NCI-H2196 (cell line): ENCODE measurements around the gene PPM1M.
"Not testable (repeated sequence)": the region's sequence is repeated elsewhere in the genome, so short reads cannot be mapped to it uniquely, and the experiment has no call there.

Experiments
- DNase-seq: peaks from one replicate; lab custom pipeline; 2025; ENCODE audit not compliant: unreplicated experiment; lab: John Stamatoyannopoulos, UW

Gene PPM1M

DNA sequence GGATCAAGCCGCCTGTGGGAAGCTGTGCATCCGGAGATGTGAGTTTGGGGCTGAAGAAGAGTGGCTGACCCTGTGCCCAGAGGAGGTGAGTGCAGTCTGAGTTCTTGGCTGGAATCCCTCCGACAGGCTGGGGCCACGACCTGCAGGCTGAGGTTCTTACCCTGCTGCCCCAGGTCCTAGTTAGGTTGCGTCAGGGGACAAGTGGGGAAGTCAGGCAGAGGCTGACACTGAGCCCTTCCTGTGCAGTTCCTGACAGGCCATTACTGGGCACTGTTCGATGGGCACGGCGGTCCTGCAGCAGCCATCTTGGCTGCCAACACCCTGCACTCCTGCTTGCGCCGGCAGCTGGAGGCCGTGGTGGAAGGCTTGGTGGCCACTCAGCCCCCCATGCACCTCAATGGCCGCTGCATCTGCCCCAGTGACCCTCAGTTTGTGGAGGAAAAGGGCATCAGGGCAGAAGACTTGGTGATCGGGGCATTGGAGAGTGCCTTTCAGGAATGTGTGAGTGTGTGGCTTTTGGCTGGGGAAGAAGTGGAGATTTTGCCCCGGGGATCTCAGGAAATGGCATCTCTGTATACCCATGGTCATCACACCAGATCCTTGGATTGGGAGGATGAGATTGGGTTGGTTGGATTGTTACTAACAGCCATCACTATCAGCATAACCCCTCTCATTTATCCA, 1.3 kb downstream of the PPM1M start:
- no peak for DNase-seq

DNA sequence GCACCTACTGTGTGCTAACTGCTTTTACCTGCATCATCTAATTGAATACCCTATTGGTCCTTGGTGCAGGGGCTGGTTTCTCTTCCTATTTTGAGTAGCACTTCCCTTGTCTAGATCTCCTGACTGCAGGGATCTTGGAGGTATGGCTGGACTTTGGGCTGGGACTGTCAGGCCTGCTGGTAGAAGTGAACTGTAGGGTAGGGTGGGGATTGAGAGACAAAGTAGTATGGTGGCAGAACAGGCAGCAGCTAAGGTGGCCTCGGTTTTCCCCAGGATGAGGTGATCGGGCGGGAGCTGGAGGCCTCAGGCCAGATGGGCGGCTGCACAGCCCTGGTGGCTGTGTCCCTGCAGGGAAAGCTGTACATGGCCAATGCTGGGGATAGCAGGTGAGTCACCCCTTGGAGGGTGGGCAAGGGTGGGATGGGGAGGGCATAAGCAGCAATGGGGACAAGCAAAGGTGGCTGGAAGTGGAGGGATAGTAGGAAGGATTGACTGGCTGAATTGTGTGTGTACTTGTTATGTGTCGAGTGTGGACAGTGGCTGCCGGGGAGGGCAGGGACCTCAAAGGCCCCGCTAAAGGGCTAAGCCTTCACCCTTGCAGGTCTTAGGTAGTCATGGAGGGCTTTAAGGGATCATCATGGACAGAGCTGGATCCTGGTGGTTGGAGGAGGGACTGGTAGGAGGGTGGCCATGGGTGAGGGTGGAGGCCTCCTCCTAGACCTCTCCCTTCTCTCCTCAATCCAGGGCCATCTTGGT, 2.0 kb downstream of the PPM1M start:
- DNase-seq = no peak

DNA sequence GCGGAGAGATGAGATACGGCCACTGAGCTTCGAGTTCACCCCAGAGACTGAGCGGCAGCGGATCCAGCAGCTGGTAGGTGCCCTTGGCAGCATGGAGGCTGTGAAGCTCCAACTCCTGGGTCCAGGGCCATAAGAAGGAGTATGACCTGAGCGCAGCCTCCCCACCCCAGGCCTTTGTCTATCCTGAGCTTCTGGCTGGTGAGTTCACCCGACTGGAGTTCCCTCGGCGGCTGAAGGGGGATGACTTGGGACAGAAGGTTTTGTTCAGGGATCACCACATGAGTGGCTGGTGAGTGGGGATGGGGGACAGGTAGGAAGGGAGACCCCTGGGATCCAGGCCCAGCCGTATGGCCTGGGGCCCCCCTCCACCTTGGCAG, 2.6 kb downstream of the PPM1M start:
- no peak for DNase-seq

DNA sequence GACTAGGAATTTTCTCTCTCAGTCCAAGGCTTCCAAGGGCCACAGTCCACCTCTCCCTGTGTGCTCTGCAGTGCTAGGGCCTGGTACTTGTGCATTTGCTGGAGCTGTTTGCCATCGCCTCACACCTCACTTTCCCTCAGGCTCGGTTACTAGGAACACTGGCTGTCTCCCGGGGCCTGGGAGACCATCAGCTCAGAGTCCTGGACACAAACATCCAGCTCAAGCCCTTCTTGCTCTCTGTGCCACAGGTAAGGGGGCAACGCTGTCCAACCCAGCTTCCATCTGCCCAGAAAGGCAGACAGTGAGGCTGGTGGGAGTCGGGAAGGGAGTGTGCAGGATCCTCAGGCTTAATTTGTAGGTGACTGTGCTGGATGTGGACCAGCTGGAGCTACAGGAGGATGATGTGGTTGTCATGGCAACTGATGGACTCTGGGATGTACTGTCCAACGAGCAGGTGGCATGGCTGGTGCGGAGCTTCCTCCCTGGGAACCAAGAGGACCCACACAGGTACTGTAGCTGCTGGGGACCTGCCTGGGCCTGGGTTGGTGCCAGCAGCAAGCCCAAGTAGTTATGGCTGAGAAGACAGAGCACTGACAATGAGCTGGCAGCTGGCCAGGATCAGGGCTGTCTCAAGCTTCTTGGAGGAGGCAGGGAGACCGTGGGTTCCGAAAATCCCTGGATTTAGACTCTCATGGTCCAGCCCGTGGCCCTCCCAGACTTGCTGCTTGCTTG, 3.4 kb downstream of the PPM1M start:
- DNase-seq = no peak

DNA sequence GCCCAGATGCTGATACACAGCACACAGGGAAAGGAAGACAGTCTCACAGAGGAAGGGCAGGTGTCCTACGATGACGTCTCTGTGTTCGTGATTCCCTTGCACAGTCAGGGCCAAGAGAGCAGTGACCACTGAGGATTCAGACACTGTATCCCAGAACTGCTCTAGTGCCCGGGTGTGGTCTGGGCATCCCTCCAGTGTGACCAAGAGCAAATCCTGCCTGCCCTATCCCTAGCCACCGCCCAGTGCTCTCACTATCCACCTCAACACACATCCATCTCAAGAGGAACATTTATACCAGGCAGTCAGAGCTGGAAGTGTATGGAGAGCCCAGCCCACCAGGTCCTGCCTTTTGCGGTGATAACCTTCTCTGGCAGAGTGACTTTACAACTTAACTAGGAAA, 4.1 kb downstream of the PPM1M start:
- no peak for DNase-seq

DNA sequence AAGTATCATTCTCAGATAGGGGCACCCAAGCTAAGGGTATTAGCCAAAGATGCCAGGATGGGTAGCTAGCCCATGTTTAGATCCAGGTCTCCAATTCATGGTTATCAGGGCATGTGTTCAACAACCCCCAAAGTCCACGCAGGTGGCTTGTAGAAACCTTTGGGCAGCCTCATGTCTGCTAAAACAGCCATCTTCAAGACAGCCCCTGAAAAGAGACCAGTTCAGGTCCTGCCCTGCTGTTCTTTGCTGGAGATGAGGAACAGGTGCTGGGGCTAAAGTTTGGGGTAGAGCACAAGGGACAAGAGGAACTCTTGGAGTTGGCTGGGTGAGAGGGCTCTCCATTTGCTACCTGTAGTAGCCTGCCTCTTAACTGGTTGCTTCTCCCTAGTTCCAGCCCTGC, 4.6 kb downstream of the PPM1M start:
- no peak for DNase-seq

DNA sequence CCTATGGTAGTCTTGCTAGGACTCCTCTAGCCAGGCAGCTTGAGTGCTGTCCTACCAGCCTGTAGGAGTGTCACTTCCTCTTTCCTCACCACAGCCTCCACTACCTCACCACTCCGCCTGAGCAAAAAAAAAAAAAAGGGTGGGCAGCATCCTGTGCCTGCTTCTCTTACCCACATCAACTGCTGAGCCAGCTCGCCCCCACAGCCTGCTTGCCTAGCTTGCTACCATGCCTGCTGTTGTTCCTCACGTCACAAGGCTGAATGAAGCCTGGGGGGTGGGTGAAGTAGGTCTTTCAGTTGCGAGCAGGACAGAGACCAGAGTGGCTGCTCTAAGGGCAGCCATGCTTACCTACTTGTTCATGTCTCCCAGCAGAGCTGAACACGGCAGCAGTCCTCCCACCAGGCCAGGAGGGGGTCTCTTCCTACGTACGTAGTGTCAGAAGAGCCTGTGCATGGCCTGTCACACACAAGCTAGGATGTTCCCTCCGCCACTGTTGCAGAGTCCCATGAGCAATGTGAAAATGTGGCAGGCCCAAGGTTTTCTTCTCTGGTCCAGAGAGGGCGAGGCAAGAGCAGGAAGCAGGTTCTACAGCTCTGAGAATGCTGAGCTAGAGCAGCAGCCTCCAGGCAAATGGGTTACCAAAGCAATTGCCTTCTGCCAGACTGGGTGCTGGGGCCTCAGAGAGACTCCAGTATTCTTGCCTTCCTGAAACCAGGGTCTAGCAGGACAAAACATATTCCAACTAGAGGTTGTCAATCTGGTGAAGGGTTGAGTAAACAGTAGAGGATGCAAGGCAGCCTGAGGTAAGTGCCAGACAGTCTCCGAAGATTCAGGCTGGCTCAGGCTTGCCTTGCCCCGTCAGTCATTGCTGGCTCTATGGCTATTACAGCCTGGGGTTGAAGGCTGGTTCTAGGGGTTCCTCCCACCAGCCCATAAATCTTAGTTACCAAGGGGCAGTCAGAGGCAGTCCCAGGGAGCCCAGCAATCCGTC, 8.1 kb downstream of the PPM1M start:
- DNase-seq = no peak

DNA sequence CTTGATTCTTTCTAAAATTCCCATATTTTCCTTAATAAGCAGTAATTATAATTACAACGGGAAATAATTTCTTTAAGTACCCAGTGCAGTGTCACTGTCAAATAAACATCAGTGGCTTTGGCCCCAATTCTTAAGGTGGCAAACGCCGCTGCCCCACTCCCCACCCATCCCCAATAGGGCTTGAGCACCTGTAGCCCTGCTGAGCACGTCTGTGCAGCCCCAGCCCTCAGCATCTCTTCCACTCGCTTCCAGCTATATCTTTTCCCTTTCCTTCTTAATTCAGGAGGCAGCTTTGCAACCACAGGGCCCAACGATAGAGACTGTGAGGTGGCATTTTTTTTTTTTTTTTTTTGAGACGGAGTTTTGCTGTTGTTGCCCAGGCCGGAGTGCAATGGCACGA, 9.0 kb downstream of the PPM1M start:
- no peak for DNase-seq

DNA sequence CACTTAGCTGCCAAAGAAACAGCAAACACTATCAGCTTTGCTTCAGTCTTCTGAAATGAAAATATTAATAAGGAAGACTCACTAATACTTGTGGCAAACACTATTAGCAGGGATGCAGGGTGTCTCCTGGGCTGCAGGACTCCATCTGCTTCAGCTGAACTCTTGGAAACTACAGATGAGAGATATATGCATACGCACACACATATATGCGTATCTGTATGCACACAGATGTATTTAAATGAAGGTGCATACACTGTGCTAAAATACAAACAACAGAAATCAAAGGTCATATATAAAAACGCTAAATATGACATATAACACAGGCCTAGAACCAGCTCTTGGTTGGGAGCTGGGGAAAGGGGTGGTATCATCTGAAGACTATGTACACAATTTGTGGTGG, 10.6 kb downstream of the PPM1M start:
- DNase-seq = no peak

DNA sequence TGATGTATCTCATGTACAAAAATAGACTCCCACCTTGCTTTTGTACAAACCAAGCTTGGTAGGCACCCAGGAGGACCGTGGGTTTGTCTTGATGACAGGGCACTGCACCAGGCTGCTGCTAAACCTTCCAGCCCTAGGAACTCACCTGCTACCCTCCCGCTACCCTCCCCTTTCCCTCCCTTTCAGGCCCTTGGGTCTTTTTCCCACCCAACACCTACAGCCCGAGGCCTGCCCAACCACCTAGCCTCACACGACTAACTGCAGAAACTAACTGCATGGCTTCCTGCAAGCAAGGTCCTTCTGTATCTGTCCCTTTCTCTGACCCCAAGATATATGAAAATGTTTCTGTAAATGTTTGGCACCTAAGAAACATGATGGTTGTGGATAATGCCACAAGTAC, 11.1 kb downstream of the PPM1M start:
- no peak for DNase-seq

DNA sequence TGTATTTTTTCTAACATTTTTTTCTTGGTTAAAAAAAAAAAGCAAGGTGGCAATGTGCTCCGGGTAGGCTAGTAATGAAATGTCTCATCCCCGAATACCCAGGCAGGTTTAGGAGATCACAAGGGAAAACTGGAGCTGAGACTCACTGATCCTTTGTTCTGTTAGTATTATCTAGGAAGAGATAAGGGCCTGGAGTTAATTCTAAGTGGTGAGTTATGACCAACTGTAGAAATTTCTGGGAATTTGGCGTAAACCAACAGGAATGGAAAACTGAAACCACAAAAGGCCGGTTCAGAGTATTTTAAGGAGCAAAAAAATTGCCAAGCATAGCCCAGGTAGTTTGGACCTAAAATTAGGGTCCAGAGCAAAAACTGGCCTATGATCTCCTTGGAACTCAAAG, 12.4 kb downstream of the PPM1M start:
- DNase-seq = no peak

DNA sequence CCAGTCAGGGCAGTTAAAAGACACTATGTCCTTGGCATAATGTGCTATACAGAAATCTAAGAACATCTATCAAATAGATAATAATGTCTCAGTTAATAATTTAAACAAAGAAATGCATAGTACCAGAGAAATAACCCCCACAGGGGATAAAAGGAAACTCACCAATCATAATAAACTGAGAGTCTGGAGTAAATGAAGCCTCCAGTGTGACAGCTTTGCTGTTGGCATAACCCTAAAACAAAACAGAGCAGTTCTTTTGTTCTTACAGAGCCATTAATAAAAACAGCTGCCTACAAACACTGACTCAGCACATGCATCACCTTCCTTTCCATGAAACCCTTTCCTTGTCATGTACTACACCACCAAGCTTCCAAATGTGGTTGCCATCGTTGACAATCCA, 13.5 kb downstream of the PPM1M start:
- DNase-seq = no peak

DNA sequence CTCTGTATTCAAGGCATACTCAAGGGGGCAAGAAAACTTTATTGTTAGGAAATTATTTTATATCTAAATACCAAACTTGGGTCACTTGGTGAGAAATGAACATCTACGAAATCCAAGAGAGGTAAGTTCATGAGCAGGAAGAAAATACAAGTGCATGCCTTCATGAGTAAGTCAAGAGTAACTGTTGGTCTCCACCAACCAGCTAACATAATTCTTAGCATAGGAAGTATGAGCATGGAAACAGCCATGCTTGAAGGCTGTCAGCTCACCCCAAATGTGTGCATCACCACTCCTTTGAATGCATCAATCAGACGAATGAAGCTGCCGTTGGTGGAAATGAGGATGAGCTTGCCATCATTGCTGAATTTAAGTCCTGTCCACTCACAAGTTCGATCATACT, 13.9 kb downstream of the PPM1M start:
- DNase-seq = no peak

DNA sequence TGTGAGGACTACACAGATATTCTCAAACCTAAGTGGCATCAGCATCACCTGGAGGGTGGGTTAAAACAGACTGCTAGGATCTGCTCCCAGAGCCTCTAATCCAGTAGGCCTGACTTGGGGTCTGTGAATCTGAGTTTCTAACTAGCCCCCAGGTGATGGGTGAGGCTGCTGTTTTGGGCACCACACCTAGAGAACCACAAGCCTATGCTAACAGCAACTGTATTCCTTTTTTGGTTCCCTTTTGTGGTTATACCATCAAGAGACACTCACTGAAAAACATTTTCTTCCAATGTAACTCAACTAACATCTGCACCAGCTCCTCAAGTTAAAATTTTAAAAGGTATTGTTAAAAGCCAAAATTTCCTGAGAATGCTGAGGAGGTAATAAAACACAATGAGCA, 16.9 kb downstream of the PPM1M start:
- no peak for DNase-seq

DNA sequence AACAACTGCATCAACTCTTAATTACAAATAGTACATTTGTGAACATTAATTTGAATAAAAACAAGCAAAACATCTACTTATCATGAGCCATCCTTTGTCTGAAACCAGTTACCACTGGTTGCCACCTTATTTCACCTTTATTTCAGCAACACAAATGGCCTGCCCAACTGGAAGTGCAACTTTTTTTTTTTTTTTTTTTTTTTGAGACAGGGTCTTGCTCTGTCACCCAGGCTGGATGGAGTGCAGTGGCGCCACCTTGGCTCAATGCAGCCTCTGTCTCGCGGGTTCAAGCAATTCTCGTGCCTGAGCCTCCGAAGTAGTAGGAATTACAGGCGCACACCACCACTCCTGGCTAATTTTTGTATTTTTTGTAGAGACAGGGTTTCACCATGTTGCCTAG, 19.8 kb downstream of the PPM1M start:
- DNase-seq = no peak

DNA sequence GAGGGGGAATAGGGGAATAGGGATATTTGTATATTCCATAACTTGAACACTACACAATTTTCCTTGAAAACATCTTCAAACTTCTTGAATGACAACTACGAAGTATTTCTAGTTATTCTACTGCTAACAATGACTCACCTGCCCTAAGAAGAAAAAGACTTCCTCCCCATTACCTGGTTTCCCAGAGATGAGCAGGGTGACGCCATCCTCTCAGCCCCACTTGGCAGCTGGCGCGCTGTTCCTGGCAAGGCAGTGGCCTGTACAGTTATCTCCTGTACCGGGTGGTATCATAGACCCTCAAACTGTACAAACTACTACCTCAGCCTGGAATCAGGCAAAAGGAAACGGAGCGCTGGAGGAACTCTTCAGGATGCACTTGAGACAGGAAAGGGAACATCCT, 22.5 kb downstream of the PPM1M start:
- DNase-seq = no peak

DNA sequence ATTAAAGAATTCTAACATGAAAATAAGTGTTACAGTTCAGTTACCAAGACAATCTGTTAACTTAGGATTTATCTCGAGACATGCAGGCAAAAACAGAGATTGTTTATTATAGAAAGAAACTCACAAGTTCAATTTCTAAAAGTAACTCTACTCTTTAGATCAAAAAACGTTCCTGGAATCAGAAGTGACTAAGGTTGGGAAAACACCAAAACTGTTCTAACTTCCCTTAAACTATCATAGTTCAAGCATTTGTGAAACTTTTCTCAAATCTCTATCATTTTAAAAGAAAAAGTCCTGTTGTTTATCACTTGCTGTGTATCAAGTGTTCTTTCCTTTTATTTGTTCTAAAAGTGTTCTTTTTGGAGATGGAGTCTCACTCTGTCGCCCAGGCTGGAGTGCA, 24.2 kb downstream of the PPM1M start:
- DNase-seq = no peak

DNA sequence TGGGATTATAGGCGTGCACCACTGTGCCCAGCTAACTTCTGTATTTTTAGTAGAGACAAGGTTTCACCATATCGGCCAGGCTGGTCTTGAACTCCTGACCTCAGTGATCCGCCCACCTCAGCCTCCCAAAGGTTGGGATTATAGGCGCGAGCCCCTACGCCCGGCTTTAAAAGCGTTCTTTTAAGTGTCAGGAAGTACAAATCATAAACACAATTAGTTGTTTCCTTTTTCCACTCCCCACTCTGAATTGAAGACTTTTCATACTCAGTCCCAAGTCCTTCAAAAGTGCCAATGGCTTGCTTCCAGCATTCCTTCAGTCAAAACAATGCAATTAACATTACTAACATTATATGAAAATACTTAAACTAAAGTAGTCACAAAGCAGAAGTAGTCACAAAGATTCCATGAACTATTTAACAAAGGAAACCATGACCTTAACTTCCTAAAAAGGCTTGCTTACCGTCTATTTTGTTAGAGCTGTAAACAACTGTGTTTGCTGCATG, 24.7 kb downstream of the PPM1M start:
- DNase-seq = no peak

DNA sequence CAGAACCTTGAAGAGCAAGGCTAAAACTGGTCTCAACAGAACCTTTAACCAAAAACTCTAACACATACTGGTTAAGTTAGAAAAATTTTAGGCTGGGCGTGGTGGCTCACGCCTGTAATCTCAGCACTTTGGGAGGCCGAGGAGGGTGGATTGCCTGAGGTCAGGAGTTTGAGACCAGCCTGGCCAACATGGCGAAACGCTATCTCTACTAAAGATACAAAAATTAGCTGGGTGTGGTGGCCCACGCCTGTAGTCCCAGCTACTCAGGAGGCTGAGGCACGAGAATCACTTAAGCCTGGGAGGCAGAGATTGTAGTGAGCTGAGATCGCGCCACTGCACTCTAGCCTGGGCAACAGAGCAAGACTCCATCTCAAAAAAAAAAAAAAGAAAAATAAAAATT, 26.6 kb downstream of the PPM1M start:
- not testable (repeated sequence) for DNase-seq

DNA sequence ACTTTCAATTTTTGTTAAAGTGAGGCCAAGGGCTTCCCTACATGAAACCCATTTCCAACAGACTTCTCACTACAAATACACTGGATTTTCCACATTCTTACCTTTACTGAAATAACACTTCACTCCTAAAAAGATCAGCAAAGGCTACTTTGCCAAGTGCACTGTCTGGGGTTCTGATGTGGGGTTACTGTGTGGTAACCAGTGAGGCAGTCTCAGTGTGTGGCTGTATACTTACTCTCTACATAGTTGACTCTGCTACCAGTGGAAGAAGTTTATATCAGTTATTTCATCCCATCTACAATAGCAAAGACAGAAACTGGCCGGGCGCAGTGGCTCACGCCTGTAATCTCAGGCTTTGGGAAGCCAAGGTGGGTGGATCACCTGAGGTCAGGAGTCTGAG, 27.3 kb downstream of the PPM1M start:
- no peak for DNase-seq

DNA sequence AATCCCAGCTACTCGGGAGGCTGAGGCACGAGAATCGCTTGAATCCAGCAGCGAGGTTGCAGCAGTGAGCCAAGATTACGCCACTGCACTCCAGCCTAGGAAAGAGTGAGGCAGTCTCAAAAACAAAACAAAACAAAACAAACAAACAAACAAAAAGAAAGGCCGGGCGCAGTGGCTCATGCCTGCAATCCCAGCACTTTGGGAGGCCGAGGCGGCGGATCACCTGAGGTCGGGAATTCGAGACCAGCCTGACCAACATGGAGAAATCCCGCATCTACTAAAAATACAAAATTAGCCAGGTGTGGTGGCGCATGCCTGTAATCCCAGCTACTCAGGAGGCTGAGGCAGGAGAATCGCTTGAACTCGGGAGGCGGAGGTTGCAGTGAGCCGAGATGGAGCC, 29.2 kb downstream of the PPM1M start:
- DNase-seq = not testable (repeated sequence)
